RKO (cell line): ENCODE results near the gene RCE1.

Experiments
- DNase-seq: peaks from one replicate; pipeline ENCODE4 v3.0.0-alpha.2; 2016; ENCODE audit warnings: low spot score

The RCE1 gene

GRCh38 chr11:66886671-66887221 is 43.5 kb downstream of the RCE1 start:
- DNase-seq, result no peak

- DNase-seq, result no peak
Measured at GRCh38 chr11:66887526-66887925, 44.3 kb downstream of the RCE1 start.

GRCh38 chr11:66888282-66888681 is 45.0 kb downstream of the RCE1 start:
- no peak for DNase-seq

- DNase-seq, result no peak
Measured at GRCh38 chr11:66889960-66890359, 46.7 kb downstream of the RCE1 start.

GRCh38 chr11:66891851-66892660 is 48.8 kb downstream of the RCE1 start:
- peak; percentile 97 for DNase-seq

- no peak for DNase-seq
Measured at GRCh38 chr11:66892911-66893310, 49.7 kb downstream of the RCE1 start.

GRCh38 chr11:66894141-66894540 is 50.9 kb downstream of the RCE1 start:
- no peak for DNase-seq
